K562 (cell line): ENCODE data around the gene C15orf61. TPM values are rescaled to one million over a fixed set of nuclear protein-coding genes. Genes with fewer than 3 reads are reported as not detected.

ENCODE experiments used
- ARNT ChIP-seq, 2 experiments: fragments of 450-650 bp; IDR thresholded peaks; 2 replicates each; pipeline ENCODE4 v1.6.1; 2016; ENCODE audit warnings: mild to moderate bottlenecking in 1 of 2
- CEBPZ ChIP-seq: fragments of 150-350 bp; IDR thresholded peaks from 2 replicates; pipeline ENCODE4 v1.6.1; 2014; ENCODE audit warnings: low read depth, mild to moderate bottlenecking, low read length, borderline replicate concordance
- ELK3 ChIP-seq: fragments of 450-650 bp; formaldehyde crosslinking; IDR thresholded peaks from 2 replicates; pipeline ENCODE4 v1.4.0; 2020; ENCODE audit warnings: mild to moderate bottlenecking
- FOXP1 ChIP-seq: sonication (generic); formaldehyde crosslinking; IDR thresholded peaks from 2 replicates; pipeline ENCODE4 v1.8.0; 2022; ENCODE audit warnings: mild to moderate bottlenecking, missing genetic modification reagents
- HDAC6 ChIP-seq: IDR thresholded peaks from 2 replicates; pipeline ENCODE4 v1.6.1; 2012; ENCODE audit warnings: low read depth, mild to moderate bottlenecking, control low read depth, inconsistent platforms, low read length, moderate library complexity
- IRF2 ChIP-seq: sonication (generic); formaldehyde crosslinking; IDR thresholded peaks from 2 replicates; pipeline ENCODE4 v1.8.1; 2022; ENCODE audit warnings: mild to moderate bottlenecking, missing genetic modification reagents
- KAT7 ChIP-seq: sonication (generic); formaldehyde crosslinking; IDR thresholded peaks from 2 replicates; pipeline ENCODE4 v1.8.0; 2022; ENCODE audit warnings: missing genetic modification reagents, mild to moderate bottlenecking, borderline replicate concordance
- NFE2 ChIP-seq: IDR thresholded peaks from 2 replicates; pipeline ENCODE4 v1.6.1; 2014; ENCODE audit warnings: antibody characterized with exemption, low read depth
- NRF1 ChIP-seq, 2 experiments: fragments of 450-650 bp; IDR thresholded peaks in 1 of 2; conservative IDR thresholded peaks in 1 of 2; 2 replicates each; pipeline ENCODE4 v1.6.1; 2014; ENCODE audit warnings: mild to moderate bottlenecking in 2 of 2
- POU5F1 ChIP-seq: fragments of 150-350 bp; IDR thresholded peaks from 2 replicates; pipeline ENCODE4 v1.6.1; 2014; ENCODE audit warnings: borderline replicate concordance, low read length, low read depth, mild to moderate bottlenecking; ENCODE audit not compliant: partially characterized antibody
- PTTG1 ChIP-seq: fragments of 450-650 bp; IDR thresholded peaks from 2 replicates; pipeline ENCODE4 v1.6.1; 2016; ENCODE audit warnings: low read depth, mild to moderate bottlenecking, missing genetic modification characterization, missing compliant biosample characterization
- TRIM28 ChIP-seq: fragments of 450-650 bp; IDR thresholded peaks from 2 replicates; pipeline ENCODE4 v1.6.1; 2017
- ZFP1 ChIP-seq: fragments of 450-650 bp; formaldehyde crosslinking; IDR thresholded peaks from 2 replicates; pipeline ENCODE4 v1.4.0; 2020; ENCODE audit warnings: mild to moderate bottlenecking, mixed read lengths
- ZNF134 ChIP-seq: fragments of 250-450 bp; sonication (Bioruptor Pico); conservative IDR thresholded peaks from 2 replicates; pipeline ENCODE4 v1.4.0; 2020
- ZNF175 ChIP-seq: fragments of 200-800 bp; sonication (Bioruptor generic); IDR thresholded peaks from 2 replicates; pipeline ENCODE4 v1.6.1; 2016; ENCODE audit warnings: low read depth, mild to moderate bottlenecking, missing genetic modification characterization, missing compliant biosample characterization
- ZNF224 ChIP-seq: sonication (generic); formaldehyde crosslinking; IDR thresholded peaks from 2 replicates; pipeline ENCODE4 v1.8.0; 2022; ENCODE audit warnings: mild to moderate bottlenecking, missing genetic modification reagents
- ZNF609 ChIP-seq: sonication (generic); formaldehyde crosslinking; IDR thresholded peaks from 2 replicates; pipeline ENCODE4 v1.8.1; 2023; ENCODE audit warnings: missing genetic modification reagents, mild to moderate bottlenecking, borderline replicate concordance
- polyA plus RNA-seq, 8 experiments: library from polyadenylated mRNA; depleted of rRNA in 4 of 8; stranded (reverse) in 5 of 8; unstranded in 3 of 8; fragments of >200 nt; fragmentation: Nextera tagmentation in 2 of 8; fragmentation: Illumina TruSeq in 1 of 8; extraction: Ambion mirVana in 2 of 8; extraction: Trizol in 1 of 8; gene quantifications; 2 replicates each; pipeline versions ENCODE4 v1.2.1 to v1.2.3, GENCODE V29; 2011 to 2014; ENCODE audit warnings: inconsistent platforms in 1 of 8, missing spikeins in 1 of 8
- total RNA-seq, 7 experiments: library from RNA; depleted of rRNA in 6 of 7; stranded (reverse); fragments of >200 nt in 6 of 7; fragmentation: Illumina TruSeq in 2 of 7; extraction: Trizol in 2 of 7; gene quantifications; 2 replicates each; pipeline versions ENCODE4 v1.2.1 to v1.2.3, GENCODE V29; 2011 to 2021; ENCODE audit warnings: low replicate concordance in 1 of 7
- TF ChIP-seq, protein P1 (sequence below): IDR thresholded peaks from 2 replicates; pipeline ENCODE4 v1.6.1; 2011; ENCODE audit warnings: borderline replicate concordance, low read depth, mild to moderate bottlenecking, moderate library complexity, low read length; ENCODE audit not compliant: insufficient read depth, poor library complexity, severe bottlenecking

Gene C15orf61
- total and polyA plus RNA-seq, 9 of the 15 experiments (the other 6 are each of a cell fraction or from before 2014, with no cell fraction given), result 1.6 to 10.5 (median 4.3) TPM

DNA sequence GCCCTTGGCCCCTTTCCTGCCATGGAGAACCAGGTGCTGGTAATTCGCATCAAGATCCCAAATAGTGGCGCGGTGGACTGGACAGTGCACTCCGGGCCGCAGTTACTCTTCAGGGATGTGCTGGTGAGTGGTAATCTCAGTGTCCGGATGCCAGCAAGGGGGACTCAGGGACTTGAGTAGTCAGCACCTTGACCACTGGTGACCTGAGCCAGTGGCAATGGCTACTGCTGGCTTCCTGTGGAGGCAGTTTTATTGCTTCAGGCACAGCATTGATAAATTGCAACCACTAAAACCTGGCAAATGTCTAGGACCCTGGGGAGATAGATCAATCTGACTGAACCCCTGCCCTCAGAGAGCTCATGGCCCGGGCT lies 22.4 kb downstream of the C15orf61 start (continued):
- no peak for TF ChIP-seq POU5F1
- TF ChIP-seq, protein P1, sequence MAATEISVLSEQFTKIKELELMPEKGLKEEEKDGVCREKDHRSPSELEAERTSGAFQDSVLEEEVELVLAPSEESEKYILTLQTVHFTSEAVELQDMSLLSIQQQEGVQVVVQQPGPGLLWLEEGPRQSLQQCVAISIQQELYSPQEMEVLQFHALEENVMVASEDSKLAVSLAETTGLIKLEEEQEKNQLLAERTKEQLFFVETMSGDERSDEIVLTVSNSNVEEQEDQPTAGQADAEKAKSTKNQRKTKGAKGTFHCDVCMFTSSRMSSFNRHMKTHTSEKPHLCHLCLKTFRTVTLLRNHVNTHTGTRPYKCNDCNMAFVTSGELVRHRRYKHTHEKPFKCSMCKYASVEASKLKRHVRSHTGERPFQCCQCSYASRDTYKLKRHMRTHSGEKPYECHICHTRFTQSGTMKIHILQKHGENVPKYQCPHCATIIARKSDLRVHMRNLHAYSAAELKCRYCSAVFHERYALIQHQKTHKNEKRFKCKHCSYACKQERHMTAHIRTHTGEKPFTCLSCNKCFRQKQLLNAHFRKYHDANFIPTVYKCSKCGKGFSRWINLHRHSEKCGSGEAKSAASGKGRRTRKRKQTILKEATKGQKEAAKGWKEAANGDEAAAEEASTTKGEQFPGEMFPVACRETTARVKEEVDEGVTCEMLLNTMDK, result no peak
- TF ChIP-seq CEBPZ, result no peak
- no peak for TF ChIP-seq HDAC6
- no peak for TF ChIP-seq PTTG1 (tag)
- TF ChIP-seq ZNF134 (CRISPR knock-in tag), result no peak
- TF ChIP-seq NRF1 (conservative IDR thresholded peaks at IDR 0.05 in 1 of 2, IDR thresholded peaks at IDR 0.05 in 1 of 2), result no peak
- no peak for TF ChIP-seq ZNF224 (CRISPR knock-in tag)
- TF ChIP-seq ZNF175 (CRISPR knock-in tag), result no peak
- TF ChIP-seq ELK3 (CRISPR knock-in tag), result no peak
- TF ChIP-seq FOXP1 (CRISPR knock-in tag), result no peak
- no peak for TF ChIP-seq ARNT (IDR thresholded peaks at IDR 0.05)
- TF ChIP-seq NFE2, result no peak
- 0 out of 2 replicates have a peak, but pooled peaks have one; percentile 64 for TF ChIP-seq KAT7
- no peak for TF ChIP-seq IRF2 (CRISPR knock-in tag)
- no peak for TF ChIP-seq TRIM28
- no peak for TF ChIP-seq ZFP1 (CRISPR knock-in tag)
- TF ChIP-seq ZNF609 (CRISPR knock-in tag), result no peak
